Liver (tissue), 9 donors: Measurements from ENCODE around the gene TLCD3A. TPM values are rescaled to one million over a fixed set of nuclear protein-coding genes. Genes with fewer than 3 reads are reported as not detected.

ENCODE experiments used
- DNase-seq: peaks from one replicate; pipeline ENCODE4 v3.0.0-alpha.2; 2017; ENCODE audit warnings: low spot score
- H3K27ac ChIP-seq, 2 donors: one replicate each; pipeline ENCODE4 v1.7.0; 2013; ENCODE audit warnings: inconsistent platforms in 2 of 2, low read length in 2 of 2, control low read depth in 1 of 2, low read depth in 1 of 2, mild to moderate bottlenecking in 1 of 2
- H3K27me3 ChIP-seq, 4 donors: one replicate each; pipeline versions ENCODE4 v1.6.1 to v1.7.0; 2013; ENCODE audit warnings: low read length in 3 of 4, inconsistent platforms in 1 of 4, mild to moderate bottlenecking in 1 of 4, moderate library complexity in 1 of 4; ENCODE audit not compliant: control insufficient read depth in 4 of 4, insufficient read depth in 4 of 4
- H3K36me3 ChIP-seq, 4 donors: one replicate each; pipeline versions ENCODE4 v1.6.1 to v1.7.0; 2013; ENCODE audit warnings: low read length in 3 of 4, mild to moderate bottlenecking in 3 of 4, low read depth in 1 of 4, moderate library complexity in 1 of 4; ENCODE audit not compliant: control insufficient read depth in 4 of 4, insufficient read depth in 3 of 4
- H3K4me1 ChIP-seq, 4 donors: one replicate each; pipeline versions ENCODE4 v1.6.1 to v1.7.0; 2013; ENCODE audit warnings: low read length in 3 of 4, mild to moderate bottlenecking in 3 of 4, moderate library complexity in 1 of 4; ENCODE audit not compliant: control insufficient read depth in 4 of 4, insufficient read depth in 4 of 4
- H3K4me3 ChIP-seq, 3 donors: one replicate each; pipeline versions ENCODE4 v1.6.1 to v1.7.0; 2013; ENCODE audit warnings: low read length in 3 of 3, control low read depth in 1 of 3, low read depth in 1 of 3, mild to moderate bottlenecking in 1 of 3
- H3K9ac ChIP-seq, 2 donors: one replicate each; pipeline ENCODE4 v1.7.0; 2013; ENCODE audit warnings: low read length in 2 of 2, mild to moderate bottlenecking in 2 of 2, moderate library complexity in 2 of 2, control low read depth in 1 of 2, low read depth in 1 of 2
- H3K9me3 ChIP-seq, 4 donors: one replicate each; pipeline versions ENCODE4 v1.6.1 to v1.7.0; 2013; ENCODE audit warnings: low read length in 3 of 4; ENCODE audit not compliant: control insufficient read depth in 4 of 4
- CTCF ChIP-seq: fragments of 150-350 bp; IDR thresholded peaks from 2 replicates; pipeline ENCODE4 v1.5.1; 2017; ENCODE audit warnings: improper control_type of control experiment, low read depth, low read length; ENCODE audit not compliant: missing input control
- EGR1 ChIP-seq, 2 donors: IDR thresholded peaks; 2 replicates each; pipeline ENCODE4 v1.6.1; 2016 to 2018; ENCODE audit warnings: antibody characterized with exemption in 2 of 2, low read depth in 2 of 2
- FOXA1 ChIP-seq: IDR thresholded peaks from 2 replicates; pipeline ENCODE4 v1.6.1; 2016; ENCODE audit warnings: antibody characterized with exemption
- FOXA2 ChIP-seq: IDR thresholded peaks from 2 replicates; pipeline ENCODE4 v1.6.1; 2016; ENCODE audit warnings: antibody characterized with exemption
- GABPA ChIP-seq, 2 donors: IDR thresholded peaks in 1 of 2; conservative IDR thresholded peaks in 1 of 2; 2 replicates each; pipeline ENCODE4 v1.6.1; 2016; ENCODE audit warnings: antibody characterized with exemption in 2 of 2, mild to moderate bottlenecking in 1 of 2, moderate library complexity in 1 of 2
- HNF4A ChIP-seq, 2 donors: conservative IDR thresholded peaks; 2 replicates each; pipeline ENCODE4 v1.6.1; 2016; ENCODE audit warnings: antibody characterized with exemption in 2 of 2, mild to moderate bottlenecking in 2 of 2
- HNF4G ChIP-seq: IDR thresholded peaks from 2 replicates; pipeline ENCODE4 v1.6.1; 2016; ENCODE audit warnings: antibody characterized with exemption
- JUND ChIP-seq, 2 donors: IDR thresholded peaks; 2 replicates each; pipeline ENCODE4 v1.6.1; 2016; ENCODE audit warnings: antibody characterized with exemption in 2 of 2
- MAX ChIP-seq: IDR thresholded peaks from 2 replicates; pipeline ENCODE4 v1.6.1; 2016; ENCODE audit warnings: antibody characterized with exemption
- NR2F2 ChIP-seq: IDR thresholded peaks from 2 replicates; pipeline ENCODE4 v1.6.1; 2016; ENCODE audit warnings: antibody characterized with exemption
- RAD21 ChIP-seq, 2 donors: IDR thresholded peaks; 2 replicates each; pipeline ENCODE4 v1.6.1; 2016; ENCODE audit warnings: antibody characterized with exemption in 2 of 2, mild to moderate bottlenecking in 2 of 2
- RXRA ChIP-seq, 2 donors: IDR thresholded peaks; 2 replicates each; pipeline ENCODE4 v1.6.1; 2017 to 2018; ENCODE audit warnings: antibody characterized with exemption in 2 of 2, mild to moderate bottlenecking in 1 of 2
- SP1 ChIP-seq: IDR thresholded peaks from 2 replicates; pipeline ENCODE4 v1.6.1; 2018; ENCODE audit warnings: antibody characterized with exemption, mild to moderate bottlenecking
- TAF1 ChIP-seq: conservative IDR thresholded peaks from 2 replicates; pipeline ENCODE4 v1.6.1; 2016; ENCODE audit warnings: antibody characterized with exemption, mild to moderate bottlenecking
- YY1 ChIP-seq: IDR thresholded peaks from 2 replicates; pipeline ENCODE4 v1.6.1; 2016; ENCODE audit warnings: antibody characterized with exemption, mild to moderate bottlenecking
- ZBTB33 ChIP-seq: IDR thresholded peaks from 2 replicates; pipeline ENCODE4 v1.6.1; 2016; ENCODE audit warnings: antibody characterized with exemption
- WGBS: extraction: QIAGEN DNeasy Blood & Tissue Kit; methylation state at CpG from one replicate; pipeline ENCODE4 v1.1.7; 2013; 5-methylcytosine and 5-hydroxymethylcytosine counted together
- polyA plus RNA-seq, 2 donors: library from polyadenylated mRNA; stranded (reverse) in 1 of 2; unstranded in 1 of 2; fragments of 200-250 nt in 1 of 2; fragments of >200 nt in 1 of 2; fragmentation: Nextera tagmentation in 1 of 2; extraction: Ambion mirVana in 1 of 2; gene quantifications; one replicate each; pipeline versions ENCODE4 v1.2.1 to v1.2.3, GENCODE V29; 2013 to 2015
- total RNA-seq, 2 donors: library from RNA; depleted of rRNA; stranded (reverse); fragments of >200 nt; gene quantifications; one replicate each; pipeline ENCODE4 v1.2.3, GENCODE V29; 2014
- TF ChIP-seq, protein P1 (sequence below): IDR thresholded peaks from 2 replicates; pipeline ENCODE4 v1.6.1; 2016; ENCODE audit warnings: antibody characterized with exemption
- TF ChIP-seq, protein P2 (sequence below): IDR thresholded peaks from 2 replicates; pipeline ENCODE4 v1.6.1; 2016; ENCODE audit warnings: antibody characterized with exemption, mild to moderate bottlenecking
- donor health status: healthy.
- donor health status: healthy.
- donor health status: healthy.
- donor health status: healthy.
- donor health status: healthy.

Gene TLCD3A
- total and polyA plus RNA-seq, 4 donors, result 0.57 to 2.3 (median 1.5) TPM

DNA sequence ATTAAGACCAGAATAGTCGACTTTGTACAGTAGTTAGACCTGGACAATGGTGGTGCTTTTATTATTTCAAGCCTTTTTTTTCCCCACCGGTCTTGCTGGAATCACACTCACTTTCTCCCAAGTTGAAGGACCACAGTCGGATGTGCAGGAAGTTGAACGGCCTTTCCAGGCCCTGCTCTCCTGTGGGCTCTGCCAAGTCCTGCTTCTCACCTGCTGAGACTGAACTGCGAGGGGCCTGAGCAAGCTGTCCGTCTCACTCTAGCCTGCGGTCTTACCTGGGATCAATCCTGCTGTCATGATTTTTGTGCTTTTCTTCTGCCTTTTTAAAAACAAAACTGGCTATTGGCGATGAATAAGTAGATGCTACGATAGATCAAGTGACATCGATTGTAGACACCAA is 1.3 kb downstream of the TLCD3A start:
- H3K27ac ChIP-seq, result no peak overlapping the region
- peaks cover 0 to 14% (median 7%) of the 10 kb centered on the region in 4 donors for H3K4me1 ChIP-seq

More for the DNA sequence above, 1.3 kb downstream of the TLCD3A start:
- H3K9me3 ChIP-seq, result no peaks in the 10 kb centered on the region
- 82% methylated on average over 10 of the region's 10 CpGs for WGBS
- no peaks in the 10 kb centered on the region for H3K36me3 ChIP-seq
- no peak overlapping the region for H3K9ac ChIP-seq
- H3K27me3 ChIP-seq, result no peaks in the 10 kb centered on the region
- TF ChIP-seq EGR1 (IDR thresholded peaks at IDR 0.05; ENCODE audit: low read depth in 2 of 2), result no peak
- no peak for TF ChIP-seq ZBTB33
- TF ChIP-seq, protein P1, sequence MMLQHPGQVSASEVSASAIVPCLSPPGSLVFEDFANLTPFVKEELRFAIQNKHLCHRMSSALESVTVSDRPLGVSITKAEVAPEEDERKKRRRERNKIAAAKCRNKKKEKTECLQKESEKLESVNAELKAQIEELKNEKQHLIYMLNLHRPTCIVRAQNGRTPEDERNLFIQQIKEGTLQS, result no peak
- TF ChIP-seq NR2F2, result no peak
- TF ChIP-seq RXRA (IDR thresholded peaks at IDR 0.05), result no peak
- no peak for TF ChIP-seq FOXA1
- no peak for TF ChIP-seq GABPA (IDR thresholded peaks at IDR 0.05 in 1 of 2, conservative IDR thresholded peaks at IDR 0.05 in 1 of 2)
- no peak for TF ChIP-seq TAF1
- TF ChIP-seq, protein P2, sequence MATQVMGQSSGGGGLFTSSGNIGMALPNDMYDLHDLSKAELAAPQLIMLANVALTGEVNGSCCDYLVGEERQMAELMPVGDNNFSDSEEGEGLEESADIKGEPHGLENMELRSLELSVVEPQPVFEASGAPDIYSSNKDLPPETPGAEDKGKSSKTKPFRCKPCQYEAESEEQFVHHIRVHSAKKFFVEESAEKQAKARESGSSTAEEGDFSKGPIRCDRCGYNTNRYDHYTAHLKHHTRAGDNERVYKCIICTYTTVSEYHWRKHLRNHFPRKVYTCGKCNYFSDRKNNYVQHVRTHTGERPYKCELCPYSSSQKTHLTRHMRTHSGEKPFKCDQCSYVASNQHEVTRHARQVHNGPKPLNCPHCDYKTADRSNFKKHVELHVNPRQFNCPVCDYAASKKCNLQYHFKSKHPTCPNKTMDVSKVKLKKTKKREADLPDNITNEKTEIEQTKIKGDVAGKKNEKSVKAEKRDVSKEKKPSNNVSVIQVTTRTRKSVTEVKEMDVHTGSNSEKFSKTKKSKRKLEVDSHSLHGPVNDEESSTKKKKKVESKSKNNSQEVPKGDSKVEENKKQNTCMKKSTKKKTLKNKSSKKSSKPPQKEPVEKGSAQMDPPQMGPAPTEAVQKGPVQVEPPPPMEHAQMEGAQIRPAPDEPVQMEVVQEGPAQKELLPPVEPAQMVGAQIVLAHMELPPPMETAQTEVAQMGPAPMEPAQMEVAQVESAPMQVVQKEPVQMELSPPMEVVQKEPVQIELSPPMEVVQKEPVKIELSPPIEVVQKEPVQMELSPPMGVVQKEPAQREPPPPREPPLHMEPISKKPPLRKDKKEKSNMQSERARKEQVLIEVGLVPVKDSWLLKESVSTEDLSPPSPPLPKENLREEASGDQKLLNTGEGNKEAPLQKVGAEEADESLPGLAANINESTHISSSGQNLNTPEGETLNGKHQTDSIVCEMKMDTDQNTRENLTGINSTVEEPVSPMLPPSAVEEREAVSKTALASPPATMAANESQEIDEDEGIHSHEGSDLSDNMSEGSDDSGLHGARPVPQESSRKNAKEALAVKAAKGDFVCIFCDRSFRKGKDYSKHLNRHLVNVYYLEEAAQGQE, result no peak
- no peak for TF ChIP-seq HNF4A (conservative IDR thresholded peaks at IDR 0.05)
- TF ChIP-seq RAD21 (IDR thresholded peaks at IDR 0.05), result no peak
- no peak for TF ChIP-seq CTCF
- TF ChIP-seq MAX, result no peak
- TF ChIP-seq YY1, result no peak
- TF ChIP-seq JUND (IDR thresholded peaks at IDR 0.05), result no peak
- no peak for TF ChIP-seq SP1
- no peak for TF ChIP-seq FOXA2
- TF ChIP-seq HNF4G, result no peak
- DNase-seq, result no peak
- no peak overlapping the region for H3K4me3 ChIP-seq
